DND-41 (cell line): ENCODE measurements around the gene ACTG1.

ENCODE experiments used
- EZH2 ChIP-seq: IDR thresholded peaks from 3 replicates; pipeline ENCODE4 v1.6.1; 2012; ENCODE audit warnings: borderline replicate concordance, low read depth, mild to moderate bottlenecking, moderate library complexity, low read length, inconsistent platforms; ENCODE audit not compliant: severe bottlenecking
- TF ChIP-seq, protein P1 (sequence below): IDR thresholded peaks from 2 replicates; pipeline ENCODE4 v1.5.1; 2012; ENCODE audit warnings: borderline replicate concordance, low read length, moderate library complexity, mild to moderate bottlenecking; ENCODE audit not compliant: poor library complexity, severe bottlenecking; ENCODE audit errors: extremely low read depth

DNA sequence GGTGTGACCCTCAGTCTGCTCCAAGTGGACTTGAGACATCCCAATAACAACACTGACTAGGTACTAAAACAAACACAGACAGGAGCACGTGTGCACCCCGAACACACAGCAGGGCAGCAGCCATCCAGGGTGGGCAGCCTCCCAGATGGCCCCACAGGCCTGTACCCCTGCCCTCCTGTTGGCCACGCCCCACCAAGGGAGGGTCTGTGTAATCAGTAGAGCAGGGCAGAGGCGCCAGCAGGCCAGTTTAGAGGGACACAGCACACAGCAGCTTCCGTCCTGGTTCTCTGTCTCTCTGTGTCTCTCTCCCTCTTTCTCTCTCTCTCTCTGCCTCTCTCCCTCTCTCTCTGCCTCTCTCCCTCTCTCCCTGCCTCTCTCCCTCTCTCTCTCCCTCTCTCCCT, 21.4 kb downstream of the ACTG1 start:
- TF ChIP-seq, protein P1, sequence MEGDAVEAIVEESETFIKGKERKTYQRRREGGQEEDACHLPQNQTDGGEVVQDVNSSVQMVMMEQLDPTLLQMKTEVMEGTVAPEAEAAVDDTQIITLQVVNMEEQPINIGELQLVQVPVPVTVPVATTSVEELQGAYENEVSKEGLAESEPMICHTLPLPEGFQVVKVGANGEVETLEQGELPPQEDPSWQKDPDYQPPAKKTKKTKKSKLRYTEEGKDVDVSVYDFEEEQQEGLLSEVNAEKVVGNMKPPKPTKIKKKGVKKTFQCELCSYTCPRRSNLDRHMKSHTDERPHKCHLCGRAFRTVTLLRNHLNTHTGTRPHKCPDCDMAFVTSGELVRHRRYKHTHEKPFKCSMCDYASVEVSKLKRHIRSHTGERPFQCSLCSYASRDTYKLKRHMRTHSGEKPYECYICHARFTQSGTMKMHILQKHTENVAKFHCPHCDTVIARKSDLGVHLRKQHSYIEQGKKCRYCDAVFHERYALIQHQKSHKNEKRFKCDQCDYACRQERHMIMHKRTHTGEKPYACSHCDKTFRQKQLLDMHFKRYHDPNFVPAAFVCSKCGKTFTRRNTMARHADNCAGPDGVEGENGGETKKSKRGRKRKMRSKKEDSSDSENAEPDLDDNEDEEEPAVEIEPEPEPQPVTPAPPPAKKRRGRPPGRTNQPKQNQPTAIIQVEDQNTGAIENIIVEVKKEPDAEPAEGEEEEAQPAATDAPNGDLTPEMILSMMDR, result no peak
- no peak for TF ChIP-seq EZH2
